GM21723 (cell line): ENCODE results near the gene INTS13.
A peak's percentile ranks its signal among the peaks of the same experiment; 100 is the strongest.
"Not testable (repeated sequence)": the region's sequence is repeated elsewhere in the genome, so short reads cannot be mapped to it uniquely, and the experiment has no call there.

Experiments used
- ATAC-seq: cut with Tn5 transposase; IDR thresholded peaks from one replicate; pipeline ENCODE4 v1.9.1; 2021; ENCODE audit warnings: mild to moderate bottlenecking, moderate library complexity; ENCODE audit not compliant: unreplicated experiment

INTS13 gene

DNA sequence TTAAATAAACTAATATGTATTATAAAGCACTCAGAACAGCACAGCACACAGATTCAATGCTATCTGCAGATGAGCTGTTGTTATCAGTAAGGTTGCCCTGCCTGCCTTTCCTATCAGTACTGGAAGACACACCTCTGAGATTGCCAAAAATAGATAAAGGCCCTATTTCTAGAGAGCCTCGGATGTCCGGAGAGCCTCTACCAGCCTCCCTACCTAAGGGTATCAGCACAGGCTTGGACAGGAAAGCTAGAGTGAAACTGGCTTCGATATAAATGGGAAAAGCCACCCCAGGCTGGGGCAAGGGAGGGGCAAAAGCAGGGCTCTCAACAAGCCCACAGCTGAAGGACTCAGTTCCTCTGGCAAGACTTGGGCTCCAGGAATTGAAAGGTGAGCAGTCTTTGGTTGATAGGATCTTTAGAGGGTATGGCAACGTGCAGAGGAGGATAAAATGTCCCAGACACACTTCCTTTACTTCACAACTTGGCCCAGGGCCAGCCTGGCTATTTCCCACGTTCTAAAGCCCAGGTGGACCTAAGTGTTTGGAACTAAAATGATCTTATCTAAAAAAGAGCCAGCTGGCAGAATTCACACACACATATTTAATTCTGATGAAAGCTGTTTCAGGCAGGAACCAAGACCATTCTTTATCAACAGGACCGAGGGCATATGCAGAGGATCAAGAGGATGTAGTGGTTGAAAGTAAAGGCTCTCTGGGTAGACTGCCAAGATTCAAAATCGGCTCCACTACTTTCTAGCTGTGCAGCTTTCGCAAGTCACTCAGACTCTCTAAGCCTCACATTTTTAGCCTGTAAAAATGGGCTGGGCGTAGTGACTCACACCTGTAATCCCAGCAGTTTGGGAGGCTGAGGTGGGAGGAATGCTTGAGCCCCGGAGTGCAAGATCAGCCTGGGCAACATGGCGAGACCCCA, 67.0 kb downstream of the INTS13 start:
- ATAC-seq: no peak

DNA sequence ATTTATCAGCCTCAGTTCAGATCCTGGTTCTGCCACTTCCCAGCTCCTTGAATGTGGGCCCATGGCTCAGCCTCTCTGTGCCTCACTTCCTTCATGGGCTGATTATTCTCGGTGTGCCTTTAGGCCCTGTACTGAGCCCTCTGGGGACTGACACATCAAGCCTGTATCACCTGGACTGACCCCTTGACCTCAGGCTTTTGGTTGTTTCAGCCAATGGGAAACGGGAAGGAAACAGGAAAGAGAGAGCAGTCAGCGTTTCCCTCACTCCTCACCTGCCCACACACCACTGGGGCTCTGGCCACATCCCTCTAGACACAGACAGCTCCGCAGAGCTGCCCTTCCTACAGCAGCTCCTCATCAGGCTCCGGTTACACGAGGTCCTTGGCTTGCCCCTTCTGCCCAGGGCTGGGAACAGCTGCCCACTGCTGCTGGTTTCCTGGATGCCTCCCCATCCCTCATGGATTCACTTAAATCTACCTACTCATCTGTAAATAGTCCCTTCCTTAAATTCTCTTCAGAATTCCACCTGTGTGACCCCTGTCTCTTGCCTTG, 67.8 kb downstream of the INTS13 start:
- ATAC-seq: no peak

GRCh38 chr12:26869104-26869494, 68.7 kb downstream of the INTS13 start:
- ATAC-seq: no peak

- ATAC-seq: no peak
These were observed 69.2 kb downstream of the INTS13 start for GRCh38 chr12:26868447-26869103.

- peak; percentile 60 for ATAC-seq
These were observed 70.7 kb downstream of the INTS13 start for GRCh38 chr12:26867080-26867479.

DNA sequence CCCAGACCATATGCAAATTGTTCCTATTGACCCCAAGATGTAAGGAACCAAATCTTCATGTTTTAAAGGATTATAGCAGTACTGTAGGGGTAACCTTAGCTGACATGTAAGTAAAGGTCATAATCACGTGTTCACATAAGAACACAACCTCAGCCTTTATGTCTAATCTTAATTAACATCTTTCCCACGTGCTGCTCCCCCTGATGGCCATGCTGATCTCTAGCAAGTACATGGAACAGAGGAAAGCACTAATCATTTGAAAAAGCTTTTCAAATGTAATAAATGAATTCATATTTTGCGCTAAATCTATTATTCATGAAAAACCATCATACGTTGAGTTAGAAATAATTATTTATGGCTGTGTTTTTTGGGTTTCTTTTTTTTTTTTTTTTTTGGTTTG, 74.3 kb downstream of the INTS13 start:
- ATAC-seq: no peak

- ATAC-seq: not testable (repeated sequence)
These were observed 75.0 kb downstream of the INTS13 start for GRCh38 chr12:26862787-26863186.

GRCh38 chr12:26861690-26862089, 76.1 kb downstream of the INTS13 start:
- ATAC-seq: no peak

DNA sequence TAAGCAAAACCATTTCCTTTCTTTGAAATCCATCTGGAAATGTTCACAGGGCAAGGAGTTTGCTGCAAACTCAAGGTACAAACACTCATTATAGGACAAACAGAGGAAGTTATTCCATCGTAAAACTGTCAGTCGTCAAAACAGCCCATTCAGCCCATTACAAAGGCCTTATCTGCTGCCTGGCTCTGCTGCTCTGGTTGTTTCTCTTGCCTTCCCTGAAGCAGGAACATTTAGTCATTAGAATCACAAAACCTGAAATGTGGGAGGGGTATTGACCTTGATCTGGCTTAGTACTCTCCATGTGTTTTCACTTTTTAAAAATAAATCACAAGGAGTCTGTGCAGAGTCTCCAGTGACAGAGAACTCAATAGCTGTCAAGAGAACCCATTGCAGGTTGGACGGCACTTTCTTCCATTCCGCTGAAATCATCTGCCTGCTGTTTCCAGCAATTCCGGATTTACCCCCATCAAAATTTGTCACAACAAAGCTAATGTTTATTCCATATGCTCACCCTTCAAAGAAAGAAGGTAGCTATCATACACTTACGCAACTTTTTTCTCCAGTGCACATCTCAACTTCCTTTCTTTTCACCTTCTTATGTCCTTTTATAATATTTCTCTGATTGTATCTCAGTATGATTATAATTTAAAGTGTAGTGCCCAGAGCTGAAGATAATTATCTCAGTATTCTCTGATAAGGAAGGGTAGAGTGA, 80.2 kb downstream of the INTS13 start:
- no peak for ATAC-seq

GRCh38 chr12:26855337-26855736, 82.4 kb downstream of the INTS13 start:
- ATAC-seq: no peak
